ENCODE data around the gene GPC4. TPM values are rescaled to one million over a fixed set of nuclear protein-coding genes. Genes with fewer than 3 reads are reported as not detected.

GPC4 gene
- total RNA-seq, 1 experiment from 2014 or later, result 26.2 TPM

DNA sequence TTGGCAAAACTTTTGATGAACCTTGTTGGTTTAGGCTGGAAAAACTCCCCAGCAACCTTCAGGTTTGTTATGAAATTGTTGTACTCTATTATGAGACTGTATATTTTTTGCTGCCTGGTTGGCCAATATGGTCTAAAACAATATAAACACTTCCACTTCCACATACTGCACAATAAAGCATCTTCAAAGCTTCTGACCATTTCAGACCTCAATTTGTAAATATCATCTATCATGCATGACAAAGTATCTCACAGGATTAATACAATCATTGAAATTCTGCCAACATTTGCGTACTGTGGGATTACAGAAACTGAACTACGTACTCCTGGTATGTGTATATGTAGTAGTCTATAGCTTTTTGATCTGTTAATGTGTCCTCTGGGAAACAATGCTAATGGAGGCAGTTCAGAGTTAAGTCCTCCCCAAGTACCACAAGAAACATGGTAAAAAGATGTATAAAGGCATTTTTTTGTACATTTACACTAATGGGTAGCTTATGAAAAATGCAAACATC lies 40.4 kb downstream of the GPC4 start:
- H3K4me3 Mint-ChIP-seq (ENCODE audit: low read depth, unreplicated experiment), result no peak overlapping the region
- no peaks in the 10 kb centered on the region for H3K36me3 Mint-ChIP-seq (ENCODE audit: insufficient read depth, unreplicated experiment)
- DNase-seq, result no peak
- no TSS peak for BruUV-seq (replicated peaks)
- H3K9me3 Mint-ChIP-seq (ENCODE audit: low read depth, unreplicated experiment), result no peaks in the 10 kb centered on the region
- intact Hi-C loops (cut with micrococcal nuclease; ENCODE audit: unreplicated experiment), result no loop called here
- H3K4me1 Mint-ChIP-seq (ENCODE audit: low read depth, unreplicated experiment), result peaks cover 14% of the 10 kb centered on the region
- no peaks in the 10 kb centered on the region for H3K27me3 Mint-ChIP-seq (ENCODE audit: unreplicated experiment)
- CTCF ChIA-PET, result interaction anchor here (0.6 kb wide), 1 partner anchor 34 kb away, joined by 3 read pairs; no protein-coding TSS in a partner anchor
- TF ChIP-seq, protein P1, sequence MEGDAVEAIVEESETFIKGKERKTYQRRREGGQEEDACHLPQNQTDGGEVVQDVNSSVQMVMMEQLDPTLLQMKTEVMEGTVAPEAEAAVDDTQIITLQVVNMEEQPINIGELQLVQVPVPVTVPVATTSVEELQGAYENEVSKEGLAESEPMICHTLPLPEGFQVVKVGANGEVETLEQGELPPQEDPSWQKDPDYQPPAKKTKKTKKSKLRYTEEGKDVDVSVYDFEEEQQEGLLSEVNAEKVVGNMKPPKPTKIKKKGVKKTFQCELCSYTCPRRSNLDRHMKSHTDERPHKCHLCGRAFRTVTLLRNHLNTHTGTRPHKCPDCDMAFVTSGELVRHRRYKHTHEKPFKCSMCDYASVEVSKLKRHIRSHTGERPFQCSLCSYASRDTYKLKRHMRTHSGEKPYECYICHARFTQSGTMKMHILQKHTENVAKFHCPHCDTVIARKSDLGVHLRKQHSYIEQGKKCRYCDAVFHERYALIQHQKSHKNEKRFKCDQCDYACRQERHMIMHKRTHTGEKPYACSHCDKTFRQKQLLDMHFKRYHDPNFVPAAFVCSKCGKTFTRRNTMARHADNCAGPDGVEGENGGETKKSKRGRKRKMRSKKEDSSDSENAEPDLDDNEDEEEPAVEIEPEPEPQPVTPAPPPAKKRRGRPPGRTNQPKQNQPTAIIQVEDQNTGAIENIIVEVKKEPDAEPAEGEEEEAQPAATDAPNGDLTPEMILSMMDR (IDR thresholded peaks at IDR 0.05; ENCODE audit: unreplicated experiment), result no peak
- H3K27ac Mint-ChIP-seq (ENCODE audit: unreplicated experiment), result no peak overlapping the region

DNA sequence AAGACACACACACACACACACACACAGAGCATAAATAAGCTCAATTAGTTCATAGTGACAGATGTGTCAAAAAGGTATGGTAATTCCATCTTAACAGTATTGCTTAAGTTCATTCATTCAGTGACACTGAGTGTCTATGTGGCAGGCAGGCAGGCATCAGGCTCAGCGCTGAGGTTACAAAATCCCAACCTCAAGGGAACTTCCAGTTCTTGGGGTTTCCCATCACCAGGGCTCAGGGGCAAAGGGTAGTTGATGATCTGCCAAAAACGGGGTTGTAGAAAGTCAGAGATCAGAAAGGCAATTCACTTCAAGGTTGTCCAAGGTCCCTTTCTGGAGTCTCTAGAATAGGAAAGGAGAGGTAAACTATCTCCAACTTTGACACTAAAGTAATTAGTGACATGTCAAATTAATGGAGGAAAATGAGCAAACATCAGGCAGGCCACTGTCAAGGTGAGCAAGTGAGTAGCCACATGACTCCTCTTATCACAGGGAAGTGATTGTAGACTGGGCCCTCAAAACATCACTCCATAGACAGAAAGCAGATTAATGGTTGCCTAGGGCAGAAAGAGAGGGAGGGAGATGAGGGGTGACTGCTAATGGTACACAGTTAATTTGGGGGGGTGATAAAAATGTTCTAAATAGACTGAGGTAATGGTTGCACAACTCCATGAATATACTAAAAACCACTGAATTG lies 41.8 kb downstream of the GPC4 start:
- TF ChIP-seq, protein P1 (IDR thresholded peaks at IDR 0.05; ENCODE audit: unreplicated experiment), result no peak
- Mint-ChIP-seq H3K4me1 (ENCODE audit: low read depth, unreplicated experiment) (peaks cover 14% of the 10 kb centered on the region), H3K27me3 (ENCODE audit: unreplicated experiment) (no peaks in the 10 kb centered on the region), H3K4me3 (ENCODE audit: low read depth, unreplicated experiment) (no peak overlapping the region), H3K36me3 (ENCODE audit: insufficient read depth, unreplicated experiment) (no peaks in the 10 kb centered on the region), H3K27ac (ENCODE audit: unreplicated experiment) (no peak overlapping the region), H3K9me3 (ENCODE audit: low read depth, unreplicated experiment) (no peaks in the 10 kb centered on the region)
- BruUV-seq (replicated peaks), result no TSS peak
- DNase-seq, result no peak
- CTCF ChIA-PET, result interaction anchor here (0.6 kb wide), 1 partner anchor 12 kb away, joined by 4 read pairs; no protein-coding TSS in a partner anchor
- intact Hi-C loops (cut with micrococcal nuclease; ENCODE audit: unreplicated experiment), result no loop called here

DNA sequence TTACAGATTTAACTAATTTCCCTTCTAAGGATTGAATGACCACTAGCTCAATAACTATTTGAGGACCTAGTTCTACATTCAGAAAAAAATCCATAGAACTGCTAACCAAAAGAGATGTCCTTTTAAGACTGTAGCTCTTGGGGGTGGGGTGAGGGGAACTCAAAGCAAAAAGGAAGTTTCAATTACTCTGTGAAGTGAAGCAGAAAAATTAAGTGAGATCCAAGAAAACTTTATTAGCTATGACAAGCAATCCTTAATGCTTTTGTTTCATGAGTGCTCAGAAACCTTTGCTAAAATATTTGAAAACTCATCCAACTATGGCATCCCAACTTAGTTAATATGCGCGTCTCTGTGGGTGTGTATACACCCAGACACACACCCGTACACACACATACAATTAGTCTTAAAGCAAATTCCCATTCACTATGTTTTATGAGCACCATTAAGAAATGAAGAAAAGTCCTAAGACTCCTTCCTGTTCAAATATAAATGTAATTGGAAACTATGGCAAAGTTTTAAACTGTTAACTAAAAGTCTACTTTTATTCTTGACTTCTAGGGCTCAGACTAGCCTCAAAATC lies 44.5 kb downstream of the GPC4 start:
- Mint-ChIP-seq H3K9me3 (ENCODE audit: low read depth, unreplicated experiment) (no peaks in the 10 kb centered on the region), H3K4me3 (ENCODE audit: low read depth, unreplicated experiment) (no peak overlapping the region), H3K36me3 (ENCODE audit: insufficient read depth, unreplicated experiment) (no peaks in the 10 kb centered on the region), H3K27me3 (ENCODE audit: unreplicated experiment) (no peaks in the 10 kb centered on the region), H3K4me1 (ENCODE audit: low read depth, unreplicated experiment) (peaks cover 14% of the 10 kb centered on the region), H3K27ac (ENCODE audit: unreplicated experiment) (no peak overlapping the region)
- BruUV-seq (replicated peaks), result no TSS peak
- DNase-seq, result no peak
- TF ChIP-seq, protein P1 (IDR thresholded peaks at IDR 0.05; ENCODE audit: unreplicated experiment), result no peak
- CTCF ChIA-PET, result no interaction called here
- intact Hi-C loops (cut with micrococcal nuclease; ENCODE audit: unreplicated experiment), result no loop called here

DNA sequence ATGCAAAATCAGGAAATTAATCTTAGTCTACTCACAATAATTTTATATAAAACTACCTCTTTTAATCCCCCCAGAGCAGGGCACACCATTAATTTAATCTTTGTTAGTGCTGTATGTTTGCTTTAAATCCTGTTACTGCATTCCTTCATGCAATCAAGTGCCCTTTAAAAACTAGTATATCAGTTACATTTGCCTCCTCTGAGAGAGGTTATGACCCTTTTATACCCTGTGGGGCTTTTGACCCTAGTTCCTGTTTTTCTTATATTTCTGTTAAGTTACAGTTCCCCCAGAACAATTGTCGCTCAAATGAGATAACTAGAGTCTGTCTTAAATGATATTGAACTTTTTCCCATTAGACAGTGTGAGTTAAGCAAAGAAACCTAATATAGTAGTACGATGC lies 46.2 kb downstream of the GPC4 start:
- H3K27ac Mint-ChIP-seq (ENCODE audit: unreplicated experiment), result no peak overlapping the region

More for the DNA sequence above, 46.2 kb downstream of the GPC4 start:
- no peak for DNase-seq
- intact Hi-C loops (cut with micrococcal nuclease; ENCODE audit: unreplicated experiment), result no loop called here
- no TSS peak for BruUV-seq (replicated peaks)
- CTCF ChIA-PET, result interaction anchor here (0.7 kb wide), 1 partner anchor 1291 kb away, joined by 3 read pairs; no protein-coding TSS in a partner anchor
- Mint-ChIP-seq H3K27me3 (ENCODE audit: unreplicated experiment) (no peaks in the 10 kb centered on the region), H3K4me3 (ENCODE audit: low read depth, unreplicated experiment) (no peak overlapping the region), H3K9me3 (ENCODE audit: low read depth, unreplicated experiment) (no peaks in the 10 kb centered on the region), H3K36me3 (ENCODE audit: insufficient read depth, unreplicated experiment) (no peaks in the 10 kb centered on the region), H3K4me1 (ENCODE audit: low read depth, unreplicated experiment) (peaks cover 9% of the 10 kb centered on the region)
- TF ChIP-seq, protein P1 (IDR thresholded peaks at IDR 0.05; ENCODE audit: unreplicated experiment), result no peak

All from Calu3 (cell line).